G401.6 (cell line): ENCODE measurements around the gene KMT5C.

Experiments used
- FAIRE-seq: peaks from 2 replicates; lab custom pipeline; 2012; peaks lifted over from hg19 to GRCh38; lab: Jason Lieb, UNC

Gene KMT5C

GRCh38 chr19:55369653-55370304, 30.1 kb downstream of the KMT5C start:
- FAIRE-seq: no peak

GRCh38 chr19:55370305-55370988, 30.8 kb downstream of the KMT5C start, which contains the start of gene IL11:
TSS of gene IL11 (minus strand) at chr19:55370463. CDS start at chr19:55370310, 153 bp downstream.
- no peak for FAIRE-seq

- no peak for FAIRE-seq
These were observed 32.8 kb downstream of the KMT5C start for GRCh38 chr19:55372316-55373081.

GRCh38 chr19:55373306-55373992, 33.8 kb downstream of the KMT5C start:
- FAIRE-seq: no peak

- FAIRE-seq: no peak
These were observed 34.5 kb downstream of the KMT5C start for GRCh38 chr19:55373993-55374757.

GRCh38 chr19:55376241-55376933, 36.7 kb downstream of the KMT5C start, which contains the start of gene TMEM190:
TSS of gene TMEM190 (plus strand) at chr19:55376826. CDS start at chr19:55376854, 28 bp downstream.
- FAIRE-seq: no peak

- FAIRE-seq: no peak
These were observed 37.9 kb downstream of the KMT5C start for GRCh38 chr19:55377356-55378131.

GRCh38 chr19:55379174-55379573, 39.5 kb downstream of the KMT5C start:
- FAIRE-seq: no peak

GRCh38 chr19:55382013-55382412, 42.3 kb downstream of the KMT5C start:
- FAIRE-seq: no peak

GRCh38 chr19:55382522-55383054, 42.9 kb downstream of the KMT5C start:
- no peak for FAIRE-seq

- no peak for FAIRE-seq
These were observed 43.8 kb downstream of the KMT5C start for GRCh38 chr19:55383279-55384130.

- no peak for FAIRE-seq
These were observed 44.6 kb downstream of the KMT5C start, which contains the start of gene TMEM238 for GRCh38 chr19:55384131-55384919. TSS of gene TMEM238 (minus strand) at chr19:55384292. CDS start at chr19:55384259, 33 bp downstream.

GRCh38 chr19:55384920-55385723, 45.4 kb downstream of the KMT5C start:
- FAIRE-seq: no peak

GRCh38 chr19:55385724-55386492, 46.2 kb downstream of the KMT5C start, which contains the start of gene RPL28:
TSS of gene RPL28 (plus strand) at chr19:55385932. CDS start at chr19:55386358, 426 bp downstream.
- peak; percentile 97 for FAIRE-seq

- no peak for FAIRE-seq
These were observed 46.9 kb downstream of the KMT5C start for GRCh38 chr19:55386493-55386971.
